HG02763 (cell line): ENCODE results near the gene FAM186B.
A peak's percentile ranks its signal among the peaks of the same experiment; 100 is the strongest.

Experiments used
- ATAC-seq: cut with Tn5 transposase; IDR thresholded peaks from one replicate; pipeline ENCODE4 v1.9.1; 2021; ENCODE audit warnings: mild to moderate bottlenecking, moderate library complexity; ENCODE audit not compliant: unreplicated experiment

The FAM186B gene

GRCh38 chr12:49539406-49540228 lies 65.8 kb downstream of the FAM186B start:
- no peak for ATAC-seq

- ATAC-seq: peak; percentile 62
Measured at GRCh38 chr12:49538510-49539403, 66.7 kb downstream of the FAM186B start, which contains the start of gene KCNH3. KCNH3 (plus strand) TSS chr12:49539030; CDS start chr12:49539417, 387 bp downstream.

DNA sequence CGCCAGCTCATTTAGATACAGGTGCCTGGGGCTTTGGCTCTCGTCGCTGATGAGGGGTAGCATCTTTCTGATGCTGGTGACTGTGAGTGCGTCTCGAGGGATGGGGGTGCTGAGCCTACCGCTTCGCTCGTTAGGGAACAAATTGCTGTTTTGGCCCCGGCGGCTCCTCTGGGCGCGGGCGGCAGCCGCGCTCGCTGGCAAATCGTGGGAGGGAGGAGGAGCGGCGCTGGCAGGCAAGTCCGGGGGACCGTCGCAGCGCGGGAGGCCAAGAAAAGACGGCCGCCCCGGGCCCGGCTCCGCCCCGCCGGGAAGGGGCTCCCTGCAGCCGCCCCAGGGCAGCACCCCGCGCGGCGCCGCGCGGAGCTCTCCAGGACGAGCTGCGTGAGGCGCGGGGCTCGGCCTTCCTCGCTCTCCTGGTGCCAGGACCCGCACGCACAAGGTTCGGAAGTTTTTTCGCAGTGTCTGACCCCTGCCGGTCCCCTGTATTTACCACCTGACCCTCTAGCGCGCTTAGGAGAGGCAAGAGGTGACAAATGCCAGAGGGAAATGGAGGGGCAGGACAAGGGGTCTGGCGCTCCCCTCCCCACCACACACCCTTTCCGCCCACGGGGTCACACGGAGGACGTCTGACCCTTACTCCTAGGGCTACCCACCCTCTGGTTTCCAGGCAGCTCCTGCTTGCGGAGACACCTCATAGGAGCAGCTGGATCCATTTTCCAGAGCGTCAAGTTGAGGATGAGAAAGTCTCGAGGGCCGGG lies 67.5 kb downstream of the FAM186B start:
- no peak for ATAC-seq
